Bronchial epithelial cell (primary cell): Measurements from ENCODE around the gene KCTD2. TPM values are rescaled to one million over a fixed set of nuclear protein-coding genes. Genes with fewer than 3 reads are reported as not detected.

Source experiments
- DNase-seq: peaks from one replicate; pipeline ENCODE4 v3.0.0-alpha.2; 2010; ENCODE audit warnings: low read depth
- FAIRE-seq: peaks from 2 replicates; lab custom pipeline; 2011; peaks lifted over from hg19 to GRCh38; lab: Jason Lieb, UNC
- H3K27me3 ChIP-seq: 2 replicates; pipeline ENCODE4 v1.5.1; 2011; ENCODE audit warnings: low read length; ENCODE audit not compliant: control insufficient read depth, insufficient read depth
- H3K36me3 ChIP-seq: 2 replicates; pipeline ENCODE4 v1.5.1; 2011; ENCODE audit warnings: low read length; ENCODE audit not compliant: control insufficient read depth, insufficient read depth
- H3K4me3 ChIP-seq: 2 replicates; pipeline ENCODE4 v1.5.1; 2011; ENCODE audit warnings: mild to moderate bottlenecking, low read depth, low read length, control low read depth
- total RNA-seq: library from RNA; depleted of rRNA; stranded (reverse); fragments of >200 nt; gene quantifications from 2 replicates; pipeline ENCODE4 v1.2.1, GENCODE V29; 2014
- TF ChIP-seq, protein P1 (sequence below): IDR thresholded peaks from 2 replicates; pipeline ENCODE4 v1.5.1; 2011; ENCODE audit warnings: mild to moderate bottlenecking, moderate library complexity, low read length, control low read depth, inconsistent platforms; ENCODE audit not compliant: insufficient read depth, severe bottlenecking

Gene KCTD2
- total RNA-seq, 1 donor from 2014 or later = 5.0 TPM

DNA sequence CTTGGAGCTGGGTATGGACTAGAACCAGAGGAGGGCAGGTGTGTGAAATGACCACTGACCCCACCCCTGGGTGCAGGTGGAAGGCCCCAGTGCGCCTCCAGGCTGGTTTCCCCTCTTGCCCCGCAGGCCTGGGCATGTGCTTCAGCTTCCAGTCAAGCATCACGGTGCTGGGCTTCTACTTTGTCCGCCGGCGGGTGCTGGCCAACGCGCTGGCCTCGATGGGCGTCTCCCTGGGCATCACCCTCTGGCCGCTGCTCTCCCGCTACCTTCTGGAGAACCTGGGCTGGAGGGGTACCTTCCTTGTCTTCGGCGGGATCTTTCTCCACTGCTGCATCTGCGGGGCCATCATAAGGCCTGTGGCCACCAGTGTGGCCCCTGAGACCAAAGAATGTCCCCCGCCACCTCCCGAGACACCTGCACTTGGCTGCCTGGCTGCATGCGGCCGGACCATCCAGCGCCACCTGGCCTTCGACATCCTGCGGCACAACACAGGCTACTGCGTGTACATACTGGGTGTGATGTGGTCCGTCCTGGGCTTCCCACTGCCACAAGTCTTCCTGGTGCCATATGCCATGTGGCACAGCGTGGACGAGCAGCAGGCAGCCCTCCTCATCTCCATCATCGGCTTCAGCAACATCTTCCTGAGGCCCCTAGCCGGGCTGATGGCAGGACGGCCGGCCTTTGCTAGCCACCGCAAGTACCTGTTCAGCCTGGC is 53.0 kb downstream of the KCTD2 start:
- Histone ChIP-seq H3K27me3 (no peaks in the 10 kb centered on the region), H3K4me3 (no peak overlapping the region), H3K36me3 (peaks cover 8% of the 10 kb centered on the region)
- DNase-seq (no peak), FAIRE-seq (no peak)
- TF ChIP-seq, protein P1, sequence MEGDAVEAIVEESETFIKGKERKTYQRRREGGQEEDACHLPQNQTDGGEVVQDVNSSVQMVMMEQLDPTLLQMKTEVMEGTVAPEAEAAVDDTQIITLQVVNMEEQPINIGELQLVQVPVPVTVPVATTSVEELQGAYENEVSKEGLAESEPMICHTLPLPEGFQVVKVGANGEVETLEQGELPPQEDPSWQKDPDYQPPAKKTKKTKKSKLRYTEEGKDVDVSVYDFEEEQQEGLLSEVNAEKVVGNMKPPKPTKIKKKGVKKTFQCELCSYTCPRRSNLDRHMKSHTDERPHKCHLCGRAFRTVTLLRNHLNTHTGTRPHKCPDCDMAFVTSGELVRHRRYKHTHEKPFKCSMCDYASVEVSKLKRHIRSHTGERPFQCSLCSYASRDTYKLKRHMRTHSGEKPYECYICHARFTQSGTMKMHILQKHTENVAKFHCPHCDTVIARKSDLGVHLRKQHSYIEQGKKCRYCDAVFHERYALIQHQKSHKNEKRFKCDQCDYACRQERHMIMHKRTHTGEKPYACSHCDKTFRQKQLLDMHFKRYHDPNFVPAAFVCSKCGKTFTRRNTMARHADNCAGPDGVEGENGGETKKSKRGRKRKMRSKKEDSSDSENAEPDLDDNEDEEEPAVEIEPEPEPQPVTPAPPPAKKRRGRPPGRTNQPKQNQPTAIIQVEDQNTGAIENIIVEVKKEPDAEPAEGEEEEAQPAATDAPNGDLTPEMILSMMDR = no peak

DNA sequence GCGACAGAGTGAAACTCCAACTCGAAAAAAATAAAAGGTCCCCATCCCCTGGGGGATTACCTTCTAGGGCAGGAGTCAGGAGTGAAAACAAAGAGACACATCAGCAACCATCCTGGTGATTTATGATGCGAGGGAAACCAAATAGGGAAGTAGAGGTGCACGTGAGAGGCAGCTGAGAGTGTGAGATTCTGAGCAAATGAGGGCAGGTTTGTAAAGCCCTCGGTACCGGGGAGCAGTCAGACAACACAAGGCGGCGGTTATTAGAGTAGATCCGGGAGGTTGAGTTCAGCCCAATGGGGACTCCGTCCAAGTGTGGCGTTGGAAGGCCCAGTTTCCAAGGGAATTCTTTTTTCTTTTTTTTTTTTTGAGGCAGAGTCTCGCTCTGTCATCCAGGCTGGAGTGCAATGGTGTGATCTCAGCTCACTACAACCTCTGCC is 55.4 kb downstream of the KCTD2 start:
- no peaks in the 10 kb centered on the region for H3K27me3 ChIP-seq
- no peak overlapping the region for H3K4me3 ChIP-seq
- peaks cover 8% of the 10 kb centered on the region for H3K36me3 ChIP-seq
- TF ChIP-seq, protein P1 = no peak
- FAIRE-seq = no peak
- no peak for DNase-seq

DNA sequence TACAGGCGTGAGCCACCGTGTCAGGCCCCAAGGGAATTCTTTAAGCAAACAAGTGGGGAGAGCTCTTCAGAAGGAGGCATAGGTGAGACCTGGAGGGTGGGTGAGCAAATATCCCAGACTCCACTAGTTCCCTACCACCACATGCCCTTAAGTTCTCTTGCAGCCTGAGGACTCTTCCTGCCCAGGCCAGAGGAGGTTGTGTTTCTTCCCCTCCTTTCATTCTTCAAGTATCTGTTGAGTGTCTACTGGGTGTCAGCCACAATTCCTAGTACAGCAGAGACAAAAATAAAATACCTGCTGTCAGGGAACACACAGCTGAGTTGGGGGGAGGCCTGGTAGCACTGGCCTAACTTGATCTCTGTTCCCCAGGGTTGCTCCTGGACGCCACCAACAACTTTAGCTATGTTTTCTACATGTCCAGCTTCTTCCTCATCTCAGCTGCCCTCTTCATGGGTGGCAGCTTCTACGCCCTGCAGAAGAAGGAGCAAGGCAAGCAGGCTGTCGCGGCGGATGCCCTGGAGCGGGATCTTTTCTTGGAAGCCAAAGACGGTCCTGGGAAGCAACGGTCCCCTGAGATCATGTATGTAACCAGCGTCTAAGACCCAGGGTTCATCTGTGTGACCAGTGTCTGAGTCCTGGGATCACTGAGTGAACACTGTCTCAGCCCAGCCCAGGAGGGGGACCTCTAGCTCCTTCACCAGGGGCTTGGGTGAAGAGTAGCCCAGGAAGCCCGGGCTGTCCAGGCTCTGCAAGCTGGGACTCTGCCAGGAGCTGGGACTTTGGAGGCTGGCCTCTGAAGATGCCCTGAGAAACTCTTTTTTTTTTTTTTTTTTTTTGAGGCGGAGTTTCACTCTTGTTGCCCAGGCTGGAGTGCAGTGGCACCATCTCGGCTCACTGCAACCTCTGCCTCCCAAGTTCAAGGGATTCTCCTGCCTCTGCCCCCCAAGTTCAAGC is 56.9 kb downstream of the KCTD2 start:
- Histone ChIP-seq H3K36me3 (peaks cover 5% of the 10 kb centered on the region), H3K4me3 (no peak overlapping the region), H3K27me3 (no peaks in the 10 kb centered on the region)
- DNase-seq (no peak), FAIRE-seq (no peak)
- TF ChIP-seq, protein P1 = no peak

DNA sequence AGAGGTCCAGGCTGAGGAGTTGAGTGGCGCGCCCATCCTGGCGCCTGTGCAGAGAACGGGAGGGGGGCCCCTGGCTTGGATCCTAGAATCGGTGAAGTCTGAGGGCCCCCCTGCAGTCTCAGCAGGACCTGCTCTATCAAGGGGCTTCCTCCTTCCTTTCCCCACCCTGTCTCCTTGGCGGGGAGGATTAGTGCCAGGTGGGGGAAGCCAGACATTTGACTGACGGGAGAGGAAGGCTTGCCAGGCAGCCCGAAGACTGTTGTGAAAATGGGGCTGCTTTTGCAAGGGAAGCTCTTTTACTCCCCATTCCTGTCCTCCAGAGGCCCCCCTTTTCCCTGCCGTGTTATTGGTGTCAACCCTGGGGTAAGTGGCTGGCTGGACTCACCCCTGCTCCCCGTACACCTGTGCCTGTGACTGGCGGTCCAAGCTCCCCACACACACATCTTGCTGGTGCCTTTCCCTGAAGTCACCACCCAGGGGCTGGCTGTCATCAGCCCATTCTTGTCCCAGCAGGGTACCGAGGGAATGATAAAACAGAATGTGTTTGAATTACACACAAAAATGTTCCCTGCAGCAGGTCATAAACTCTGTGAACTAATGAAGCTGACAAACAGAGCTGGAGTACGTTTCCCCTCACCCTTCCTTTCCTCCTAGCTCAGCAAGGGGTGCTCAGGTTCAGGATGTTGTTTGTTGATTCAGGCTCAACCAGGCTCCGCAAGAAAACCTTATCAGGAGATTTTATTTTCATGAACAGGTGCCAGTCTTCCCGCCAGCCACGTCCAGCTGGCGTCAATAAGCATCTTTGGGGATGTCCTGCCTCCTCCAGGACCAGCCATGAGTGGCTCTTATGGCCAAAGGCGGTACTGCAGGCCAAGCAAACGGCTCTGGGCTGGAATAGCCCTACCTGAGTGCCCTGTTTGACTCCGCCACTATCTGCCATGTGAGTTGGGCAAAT is 58.4 kb downstream of the KCTD2 start:
- Histone ChIP-seq H3K4me3 (no peak overlapping the region), H3K27me3 (no peaks in the 10 kb centered on the region), H3K36me3 (peaks cover 1% of the 10 kb centered on the region)
- FAIRE-seq = no peak
- TF ChIP-seq, protein P1 = peak; percentile 84
- DNase-seq = peak; percentile 49

DNA sequence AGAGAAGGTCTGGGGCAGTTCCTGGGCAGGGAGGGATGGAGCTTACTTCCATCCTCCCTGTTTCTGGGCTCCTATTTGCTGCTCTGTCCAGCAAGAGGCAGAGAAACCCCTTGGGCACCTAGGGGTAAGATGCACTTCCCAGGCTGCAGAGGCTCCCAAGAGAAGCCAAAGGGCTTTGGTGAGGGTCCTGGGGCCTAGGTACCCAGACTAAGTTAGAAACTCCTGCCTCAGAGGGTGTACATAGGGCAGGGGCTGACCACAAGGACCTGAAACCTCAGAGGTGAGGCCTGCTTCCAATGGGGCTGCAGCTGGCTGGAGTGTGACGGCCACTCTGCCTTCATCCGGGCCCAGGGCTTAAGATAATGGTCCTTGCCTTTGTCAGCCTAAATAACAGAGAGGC is 61.2 kb downstream of the KCTD2 start:
- Histone ChIP-seq H3K36me3 (no peaks in the 10 kb centered on the region), H3K27me3 (no peaks in the 10 kb centered on the region), H3K4me3 (no peak overlapping the region)
- FAIRE-seq = no peak
- DNase-seq = no peak
- TF ChIP-seq, protein P1 = no peak
